HG02981 (cell line): ENCODE data around the gene TDRD6.
"Not testable (repeated sequence)": the region's sequence is repeated elsewhere in the genome, so short reads cannot be mapped to it uniquely, and the experiment has no call there.

Source experiments
- ATAC-seq: cut with Tn5 transposase; IDR thresholded peaks from one replicate; pipeline ENCODE4 v1.9.1; 2021; ENCODE audit warnings: mild to moderate bottlenecking, moderate library complexity; ENCODE audit not compliant: unreplicated experiment

TDRD6 gene

GRCh38 chr6:46687619-46688097, at the start of gene TDRD6:
TSS of gene TDRD6 (plus strand) at chr6:46687885. CDS start at chr6:46688129, 244 bp downstream.
- no peak for ATAC-seq

- ATAC-seq = no peak
Observed at GRCh38 chr6:46637933-46638332, 49.8 kb upstream of the TDRD6 start.

- ATAC-seq = no peak
Observed at GRCh38 chr6:46638650-46639049, 49.0 kb upstream of the TDRD6 start.

- no peak for ATAC-seq
Observed at GRCh38 chr6:46642928-46643751, 44.5 kb upstream of the TDRD6 start.

- no peak for ATAC-seq
Observed at GRCh38 chr6:46645265-46645664, 42.4 kb upstream of the TDRD6 start.

- not testable (repeated sequence) for ATAC-seq
Observed at GRCh38 chr6:46648108-46648507, 39.6 kb upstream of the TDRD6 start.

- ATAC-seq = no peak
Observed at GRCh38 chr6:46648869-46649492, 38.7 kb upstream of the TDRD6 start.

GRCh38 chr6:46651006-46651405, 36.7 kb upstream of the TDRD6 start:
- ATAC-seq = no peak

GRCh38 chr6:46651816-46652215, 35.9 kb upstream of the TDRD6 start:
- no peak for ATAC-seq

GRCh38 chr6:46652232-46652602, 35.5 kb upstream of the TDRD6 start:
- ATAC-seq = no peak

- ATAC-seq = peak; percentile 100
Observed at GRCh38 chr6:46652603-46653438, 34.9 kb upstream of the TDRD6 start, which contains the start of the genes CYP39A1 and SLC25A27. TSS of gene CYP39A1 (minus strand) at chr6:46652818. CDS start at chr6:46652582, 236 bp downstream. TSS of gene SLC25A27 (plus strand) at chr6:46652975. CDS start at chr6:46653193, 218 bp downstream.

- ATAC-seq = no peak
Observed at GRCh38 chr6:46653439-46654195, 34.1 kb upstream of the TDRD6 start.

GRCh38 chr6:46655803-46656202, 31.9 kb upstream of the TDRD6 start:
- ATAC-seq = no peak

GRCh38 chr6:46657642-46658041, 30.0 kb upstream of the TDRD6 start:
- no peak for ATAC-seq

GRCh38 chr6:46661483-46661882, 26.2 kb upstream of the TDRD6 start:
- ATAC-seq = no peak

GRCh38 chr6:46667377-46667776, 20.3 kb upstream of the TDRD6 start:
- no peak for ATAC-seq

GRCh38 chr6:46674410-46674809, 13.3 kb upstream of the TDRD6 start:
- ATAC-seq = no peak

- no peak for ATAC-seq
Observed at GRCh38 chr6:46676604-46677313, 10.9 kb upstream of the TDRD6 start.

- ATAC-seq = no peak
Observed at GRCh38 chr6:46677314-46677654, 10.4 kb upstream of the TDRD6 start.

- ATAC-seq = no peak
Observed at GRCh38 chr6:46684771-46685170, 2.9 kb upstream of the TDRD6 start.
